ENCODE results near the gene PRDX2.

PRDX2 gene

GRCh38 chr19:12785431-12786031 is 16.1 kb downstream of the PRDX2 start:
- CTCF ChIA-PET = interaction anchor here (1.3 kb wide), 1 partner anchor 10 kb away, joined by 6 read pairs; no protein-coding TSS in a partner anchor
- Mint-ChIP-seq H3K27ac (no peak overlapping the region), H3K4me1 (peaks cover 34% of the 10 kb centered on the region), H3K4me3 (no peak overlapping the region), H3K9me3 (no peaks in the 10 kb centered on the region), H3K27me3 (no peaks in the 10 kb centered on the region), H3K36me3 (no peaks in the 10 kb centered on the region)
- no peak for DNase-seq

- H3K4me3 Mint-ChIP-seq = no peak overlapping the region
- H3K4me1 Mint-ChIP-seq = peaks cover 33% of the 10 kb centered on the region
- H3K27me3 Mint-ChIP-seq = no peaks in the 10 kb centered on the region
- H3K9me3 Mint-ChIP-seq = no peaks in the 10 kb centered on the region
- no peaks in the 10 kb centered on the region for H3K36me3 Mint-ChIP-seq
- peak; percentile 39 for DNase-seq
- no peak overlapping the region for H3K27ac Mint-ChIP-seq
- CTCF ChIA-PET = interaction anchor here (1.3 kb wide), 1 partner anchor 11 kb away, joined by 6 read pairs; no protein-coding TSS in a partner anchor
These were observed 16.6 kb downstream of the PRDX2 start for GRCh38 chr19:12784871-12785430.

- no peaks in the 10 kb centered on the region for H3K27me3 Mint-ChIP-seq
- CTCF ChIA-PET = interaction anchor here (30.6 kb wide), 1 partner anchor 13 kb away, joined by 706 read pairs; the partner anchor contains the start of genes JUNB, PRDX2 and THSD8
- no peaks in the 10 kb centered on the region for H3K9me3 Mint-ChIP-seq
- peak; percentile 47 for DNase-seq
- no peak overlapping the region for H3K4me3 Mint-ChIP-seq
- H3K36me3 Mint-ChIP-seq = no peaks in the 10 kb centered on the region
- peaks cover 38% of the 10 kb centered on the region for H3K4me1 Mint-ChIP-seq
- H3K27ac Mint-ChIP-seq = no peak overlapping the region
These were observed 17.2 kb downstream of the PRDX2 start for GRCh38 chr19:12784394-12784870.

GRCh38 chr19:12783849-12784393 is 17.7 kb downstream of the PRDX2 start:
- DNase-seq = no peak
- Mint-ChIP-seq H3K4me1 (peaks cover 38% of the 10 kb centered on the region), H3K27me3 (no peaks in the 10 kb centered on the region), H3K36me3 (no peaks in the 10 kb centered on the region), H3K4me3 (peak overlapping the region; percentile 37), H3K9me3 (no peaks in the 10 kb centered on the region), H3K27ac (peak overlapping the region; percentile 87)
- CTCF ChIA-PET = interaction anchor here (30.6 kb wide), 1 partner anchor 13 kb away, joined by 706 read pairs; the partner anchor contains the start of genes JUNB, PRDX2 and THSD8

GRCh38 chr19:12783291-12783848 is 18.2 kb downstream of the PRDX2 start:
- CTCF ChIA-PET = interaction anchor here (1.3 to 30.6 kb wide), 2 partner anchors 14 to 16 kb away, joined by 3 to 706 read pairs; partner anchors contain the start of genes JUNB, PRDX2 and THSD8
- Mint-ChIP-seq H3K9me3 (no peaks in the 10 kb centered on the region), H3K4me1 (peaks cover 40% of the 10 kb centered on the region), H3K27ac (peak overlapping the region; percentile 87), H3K27me3 (no peaks in the 10 kb centered on the region), H3K4me3 (peak overlapping the region; percentile 37), H3K36me3 (no peaks in the 10 kb centered on the region)
- DNase-seq = peak; percentile 49

GRCh38 chr19:12782424-12783290 is 18.9 kb downstream of the PRDX2 start:
- H3K4me1 Mint-ChIP-seq = peaks cover 43% of the 10 kb centered on the region
- CTCF ChIA-PET = interaction anchor here (0.5 to 30.6 kb wide), 4 partner anchors 10 to 49 kb away, joined by 3 to 706 read pairs (median 4); partner anchors contain the start of genes JUNB, PRDX2 and THSD8
- DNase-seq = peak; percentile 90
- H3K9me3 Mint-ChIP-seq = no peaks in the 10 kb centered on the region
- H3K36me3 Mint-ChIP-seq = no peaks in the 10 kb centered on the region
- H3K27ac Mint-ChIP-seq = peak overlapping the region; percentile 97
- H3K27me3 Mint-ChIP-seq = no peaks in the 10 kb centered on the region
- peak overlapping the region; percentile 83 for H3K4me3 Mint-ChIP-seq

- Mint-ChIP-seq H3K27me3 (no peaks in the 10 kb centered on the region), H3K27ac (peak overlapping the region; percentile 97), H3K36me3 (no peaks in the 10 kb centered on the region), H3K4me3 (peak overlapping the region; percentile 83), H3K4me1 (peaks cover 48% of the 10 kb centered on the region), H3K9me3 (no peaks in the 10 kb centered on the region)
- CTCF ChIA-PET = interaction anchor here (1.5 to 30.6 kb wide), 2 partner anchors 9 to 15 kb away, joined by 4 to 706 read pairs; partner anchors contain the start of genes JUNB, PRDX2 and THSD8
- DNase-seq = no peak
These were observed 19.5 kb downstream of the PRDX2 start for GRCh38 chr19:12782174-12782423.

- H3K27ac Mint-ChIP-seq = peak overlapping the region; percentile 77
- H3K36me3 Mint-ChIP-seq = no peaks in the 10 kb centered on the region
- peak overlapping the region; percentile 80 for H3K4me3 Mint-ChIP-seq
- H3K4me1 Mint-ChIP-seq = peaks cover 50% of the 10 kb centered on the region
- no peak for DNase-seq
- no peaks in the 10 kb centered on the region for H3K27me3 Mint-ChIP-seq
- H3K9me3 Mint-ChIP-seq = no peaks in the 10 kb centered on the region
- CTCF ChIA-PET = interaction anchor here (1.2 to 30.6 kb wide), 5 partner anchors 9 to 58 kb away, joined by 3 to 706 read pairs (median 16); partner anchors contain the start of genes JUNB, PRDX2 and THSD8
These were observed 22.2 kb downstream of the PRDX2 start for GRCh38 chr19:12779162-12779993.

- Mint-ChIP-seq H3K4me3 (peak overlapping the region; percentile 80), H3K36me3 (no peaks in the 10 kb centered on the region), H3K27ac (peak overlapping the region; percentile 77), H3K27me3 (no peaks in the 10 kb centered on the region), H3K4me1 (peaks cover 51% of the 10 kb centered on the region), H3K9me3 (no peaks in the 10 kb centered on the region)
- no peak for DNase-seq
- CTCF ChIA-PET = interaction anchor here (1.2 to 30.6 kb wide), 7 partner anchors 9 to 58 kb away, joined by 3 to 706 read pairs (median 10); partner anchors contain the start of genes JUNB, PRDX2 and THSD8
These were observed 22.8 kb downstream of the PRDX2 start for GRCh38 chr19:12778905-12779161.

- H3K27ac Mint-ChIP-seq = peak overlapping the region; percentile 77
- H3K4me3 Mint-ChIP-seq = peak overlapping the region; percentile 80
- CTCF ChIA-PET = interaction anchor here (0.6 to 30.6 kb wide), 11 partner anchors 9 to 69 kb away, joined by 3 to 706 read pairs (median 4); partner anchors contain the start of genes JUNB, PRDX2, RNASEH2A and THSD8
- DNase-seq = peak; percentile 58
- peaks cover 4% of the 10 kb centered on the region for H3K27me3 Mint-ChIP-seq
- H3K36me3 Mint-ChIP-seq = no peaks in the 10 kb centered on the region
- H3K9me3 Mint-ChIP-seq = no peaks in the 10 kb centered on the region
- H3K4me1 Mint-ChIP-seq = peaks cover 52% of the 10 kb centered on the region
These were observed 23.3 kb downstream of the PRDX2 start for GRCh38 chr19:12778017-12778904.

- Mint-ChIP-seq H3K4me3 (peak overlapping the region; percentile 80), H3K36me3 (no peaks in the 10 kb centered on the region), H3K9me3 (no peaks in the 10 kb centered on the region), H3K27me3 (peaks cover 12% of the 10 kb centered on the region), H3K27ac (peak overlapping the region; percentile 77), H3K4me1 (peaks cover 51% of the 10 kb centered on the region)
- DNase-seq = peak; percentile 85
- CTCF ChIA-PET = interaction anchor here (0.9 to 30.6 kb wide), 11 partner anchors 8 to 70 kb away, joined by 3 to 706 read pairs (median 4); partner anchors contain the start of genes GET3, JUNB, PRDX2 and RNASEH2A
These were observed 24.2 kb downstream of the PRDX2 start for GRCh38 chr19:12777217-12778016.

Measured in activated naive CD4-positive, alpha-beta T cell treated with anti-CD3 and anti-CD28 coated beads, Interleukin-2, amount 10 ng/mL, durations not matched to agents 7 days and 5 days (primary cell).